Mammary epithelial cell (primary cell): ENCODE data around the gene PTPRU.

Experiments used
- EZH2 ChIP-seq: IDR thresholded peaks from 2 replicates; pipeline ENCODE4 v1.6.1; 2012; ENCODE audit warnings: low read length, inconsistent platforms, borderline replicate concordance
- TF ChIP-seq, protein P1 (sequence below), 2 donors: IDR thresholded peaks in 1 of 2; conservative IDR thresholded peaks in 1 of 2; 2 replicates each; pipeline ENCODE4 v1.5.1; 2011 to 2012; ENCODE audit warnings: inconsistent platforms in 2 of 2, low read length in 2 of 2, mild to moderate bottlenecking in 2 of 2, control low read depth in 1 of 2, low read depth in 1 of 2; ENCODE audit not compliant: insufficient read depth in 1 of 2; ENCODE audit errors: extremely low read depth in 1 of 2

- TF ChIP-seq, protein P1, sequence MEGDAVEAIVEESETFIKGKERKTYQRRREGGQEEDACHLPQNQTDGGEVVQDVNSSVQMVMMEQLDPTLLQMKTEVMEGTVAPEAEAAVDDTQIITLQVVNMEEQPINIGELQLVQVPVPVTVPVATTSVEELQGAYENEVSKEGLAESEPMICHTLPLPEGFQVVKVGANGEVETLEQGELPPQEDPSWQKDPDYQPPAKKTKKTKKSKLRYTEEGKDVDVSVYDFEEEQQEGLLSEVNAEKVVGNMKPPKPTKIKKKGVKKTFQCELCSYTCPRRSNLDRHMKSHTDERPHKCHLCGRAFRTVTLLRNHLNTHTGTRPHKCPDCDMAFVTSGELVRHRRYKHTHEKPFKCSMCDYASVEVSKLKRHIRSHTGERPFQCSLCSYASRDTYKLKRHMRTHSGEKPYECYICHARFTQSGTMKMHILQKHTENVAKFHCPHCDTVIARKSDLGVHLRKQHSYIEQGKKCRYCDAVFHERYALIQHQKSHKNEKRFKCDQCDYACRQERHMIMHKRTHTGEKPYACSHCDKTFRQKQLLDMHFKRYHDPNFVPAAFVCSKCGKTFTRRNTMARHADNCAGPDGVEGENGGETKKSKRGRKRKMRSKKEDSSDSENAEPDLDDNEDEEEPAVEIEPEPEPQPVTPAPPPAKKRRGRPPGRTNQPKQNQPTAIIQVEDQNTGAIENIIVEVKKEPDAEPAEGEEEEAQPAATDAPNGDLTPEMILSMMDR (conservative IDR thresholded peaks at IDR 0.05 in 1 of 2, IDR thresholded peaks at IDR 0.05 in 1 of 2; ENCODE audit: extremely low read depth in 1 of 2, insufficient read depth in 1 of 2, low read depth in 1 of 2, low read length in 2 of 2): no peak
- no peak for TF ChIP-seq EZH2
Observed at GRCh38 chr1:29306471-29307140, 70.3 kb downstream of the PTPRU start.
